Esophagus muscularis mucosa (tissue), 4 donors: ENCODE results near the gene MRC1. TPM values are rescaled to one million over a fixed set of nuclear protein-coding genes. Genes with fewer than 3 reads are reported as not detected.

Experiments
- DNase-seq: peaks from one replicate; pipeline ENCODE4 v3.0.0-alpha.2; 2017; ENCODE audit errors: extremely low spot score
- H3K27ac ChIP-seq, 4 donors: fragments of 200-600 bp; sonication (generic); replicated peaks in 1 of 4; 1 replicate in 3 of 4; 2 replicates in 1 of 4; pipeline ENCODE4 v1.5.1; 2016 to 2019; ENCODE audit warnings: mild to moderate bottlenecking in 1 of 4
- H3K27me3 ChIP-seq, 4 donors: fragments of 200-600 bp; sonication (generic); one replicate each; pipeline versions ENCODE4 v1.5.1 to v1.6.0; 2016 to 2019
- H3K36me3 ChIP-seq, 4 donors: fragments of 200-600 bp; sonication (generic); one replicate each; pipeline ENCODE4 v1.5.1; 2016 to 2019
- H3K4me1 ChIP-seq, 4 donors: fragments of 200-600 bp; sonication (generic); one replicate each; pipeline ENCODE4 v1.5.1; 2016 to 2019
- H3K4me3 ChIP-seq, 4 donors: fragments of 200-600 bp; sonication (generic); 1 replicate in 2 of 4; 2 replicates in 2 of 4; pipeline ENCODE4 v1.5.1; 2016 to 2019; ENCODE audit warnings: mild to moderate bottlenecking in 4 of 4, moderate library complexity in 1 of 4
- H3K9me3 ChIP-seq, 4 donors: fragments of 200-600 bp; sonication (generic); 1 replicate in 3 of 4; 2 replicates in 1 of 4; pipeline ENCODE4 v1.5.1; 2016 to 2019
- CTCF ChIP-seq, 3 experiments: fragments of 200-600 bp in 2 of 3; fragments of 450-650 bp in 1 of 3; sonication (generic) in 2 of 3; IDR thresholded peaks; one replicate each; pipeline ENCODE4 v1.5.1; 2017 to 2019; ENCODE audit warnings: antibody characterized with exemption in 3 of 3, mild to moderate bottlenecking in 2 of 3, moderate library complexity in 1 of 3
- EP300 ChIP-seq: sonication (generic); formaldehyde crosslinking; IDR thresholded peaks from one replicate; pipeline ENCODE4 v1.6.1; 2017; ENCODE audit warnings: antibody characterized with exemption
- POLR2A ChIP-seq: fragments of 450-650 bp; IDR thresholded peaks from one replicate; pipeline ENCODE4 v1.6.1; 2017; ENCODE audit warnings: antibody characterized with exemption, moderate library complexity, mild to moderate bottlenecking, low read depth
- POLR2AphosphoS5 ChIP-seq, 2 donors: sonication (generic); formaldehyde crosslinking; IDR thresholded peaks; one replicate each; pipeline ENCODE4 v1.6.1; 2017; ENCODE audit warnings: antibody characterized with exemption in 2 of 2
- WGBS: methylation state at CpG from one replicate; pipeline ENCODE4 v1.1.5; 2018; 5-methylcytosine and 5-hydroxymethylcytosine counted together
- intact Hi-C: fragments of 100-400 bp; cut with DNase I; formaldehyde crosslinking; loops from one replicate; pipeline ENCODE4 v1.15.1; 2023
- total RNA-seq, 4 donors: library from RNA; depleted of rRNA; stranded (reverse); fragments of >200 nt; gene quantifications; one replicate each; pipeline versions ENCODE4 v1.1.0 to v1.2.1, GENCODE V29; 2016

The MRC1 gene
- total RNA-seq, 4 donors from 2014 or later: 21.9 to 69.6 (median 39.7) TPM

- no peaks in the 10 kb centered on the region for H3K36me3 ChIP-seq
- WGBS: 89% methylated on average over 9 of the region's 9 CpGs
- no peaks in the 10 kb centered on the region for H3K27me3 ChIP-seq
- TF ChIP-seq CTCF (IDR thresholded peaks at IDR 0.05): no peak
- TF ChIP-seq EP300: no peak
- no peak for TF ChIP-seq POLR2AphosphoS5 (IDR thresholded peaks at IDR 0.05)
- TF ChIP-seq POLR2A: no peak
- no peak overlapping the region for H3K27ac ChIP-seq
- no peaks in the 10 kb centered on the region for H3K9me3 ChIP-seq
- intact Hi-C loops: no loop called here
- no peak for DNase-seq
- H3K4me3 ChIP-seq: no peak overlapping the region
- H3K4me1 ChIP-seq: no peaks in the 10 kb centered on the region
Measured at GRCh38 chr10:17891435-17891834, 82.3 kb downstream of the MRC1 start.

- 91% methylated on average over 2 of the region's 2 CpGs for WGBS
- intact Hi-C loops: no loop called here
- no peaks in the 10 kb centered on the region for H3K9me3 ChIP-seq
- TF ChIP-seq POLR2AphosphoS5 (IDR thresholded peaks at IDR 0.05) (no peak), CTCF (IDR thresholded peaks at IDR 0.05) (no peak), EP300 (no peak), POLR2A (no peak)
- peaks cover 0 to 6% (median 2%) of the 10 kb centered on the region in 4 donors for H3K4me1 ChIP-seq
- H3K27me3 ChIP-seq: no peaks in the 10 kb centered on the region
- no peak for DNase-seq
- H3K27ac ChIP-seq: no peak overlapping the region
- no peak overlapping the region for H3K4me3 ChIP-seq
- H3K36me3 ChIP-seq: no peaks in the 10 kb centered on the region
Measured at GRCh38 chr10:17904564-17904963, 95.4 kb downstream of the MRC1 start.

GRCh38 chr10:17905491-17905890 lies 96.3 kb downstream of the MRC1 start:
- no peak for DNase-seq
- WGBS: 80% methylated on average over 3 of the region's 3 CpGs
- TF ChIP-seq CTCF (IDR thresholded peaks at IDR 0.05) (no peak), POLR2A (no peak), EP300 (no peak)
- H3K36me3 ChIP-seq: no peaks in the 10 kb centered on the region
- H3K4me1 ChIP-seq: peaks cover 0 to 14% (median 11%) of the 10 kb centered on the region in 4 donors
- no peak overlapping the region for H3K4me3 ChIP-seq
- no peaks in the 10 kb centered on the region for H3K9me3 ChIP-seq
- intact Hi-C loops: no loop called here
- no peaks in the 10 kb centered on the region for H3K27me3 ChIP-seq
- no peak overlapping the region for H3K27ac ChIP-seq

- 72% methylated on average over 1 of the region's 1 CpG for WGBS
- no peaks in the 10 kb centered on the region for H3K36me3 ChIP-seq
- H3K4me1 ChIP-seq: peaks cover 0 to 18% (median 13%) of the 10 kb centered on the region in 4 donors
- H3K4me3 ChIP-seq: no peak overlapping the region
- intact Hi-C loops: no loop called here
- no peak overlapping the region for H3K27ac ChIP-seq
- no peaks in the 10 kb centered on the region for H3K27me3 ChIP-seq
- no peak for TF ChIP-seq POLR2AphosphoS5 (IDR thresholded peaks at IDR 0.05)
- TF ChIP-seq EP300: no peak
- TF ChIP-seq CTCF (IDR thresholded peaks at IDR 0.05): no peak
- no peak for TF ChIP-seq POLR2A
- H3K9me3 ChIP-seq: no peaks in the 10 kb centered on the region
- DNase-seq: no peak
Measured at GRCh38 chr10:17906002-17906401, 96.9 kb downstream of the MRC1 start.

GRCh38 chr10:17907641-17908040 lies 98.5 kb downstream of the MRC1 start:
- 91% methylated on average over 4 of the region's 4 CpGs for WGBS
- Histone ChIP-seq H3K27ac (no peak overlapping the region), H3K27me3 (no peaks in the 10 kb centered on the region), H3K4me3 (no peak overlapping the region), H3K9me3 (no peaks in the 10 kb centered on the region), H3K4me1 (peaks cover 0 to 22% (median 16%) of the 10 kb centered on the region in 4 donors), H3K36me3 (no peaks in the 10 kb centered on the region)
- TF ChIP-seq EP300 (no peak), POLR2A (no peak)
- DNase-seq: no peak
- intact Hi-C loops: no loop called here
